Ramos (cell line): ENCODE measurements around the gene BNIP5.
"Not testable (repeated sequence)": the region's sequence is repeated elsewhere in the genome, so short reads cannot be mapped to it uniquely, and the experiment has no call there.

Source experiments
- in situ Hi-C: fragments of 300-500 bp; cut with MboI; formaldehyde crosslinking; loops from one replicate; pipeline ENCODE4 v1.14.3; 2022; ENCODE audit warnings: low sequenced_read_pairs; ENCODE audit not compliant: unreplicated experiment

The BNIP5 gene

DNA sequence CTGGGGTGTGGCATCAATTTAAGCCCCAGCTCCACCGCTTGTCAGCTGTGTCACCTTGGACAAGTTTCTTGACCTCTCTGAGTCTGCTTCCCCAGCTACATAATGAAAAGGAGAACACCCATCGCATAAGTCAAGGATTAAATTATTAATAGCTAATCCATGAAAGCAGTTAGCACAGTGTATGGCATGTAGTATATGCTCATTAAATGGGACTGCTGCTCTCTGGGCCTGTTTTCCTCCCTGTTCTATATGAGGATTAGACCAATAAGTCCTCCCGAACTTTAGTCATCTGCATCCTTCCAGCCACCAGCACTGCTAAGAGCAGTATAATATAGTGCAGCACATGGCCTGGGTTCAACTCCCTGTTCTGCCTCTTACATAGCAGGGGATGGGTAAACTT is 31.1 kb upstream of the BNIP5 start:
- in situ Hi-C loops: no loop called here

DNA sequence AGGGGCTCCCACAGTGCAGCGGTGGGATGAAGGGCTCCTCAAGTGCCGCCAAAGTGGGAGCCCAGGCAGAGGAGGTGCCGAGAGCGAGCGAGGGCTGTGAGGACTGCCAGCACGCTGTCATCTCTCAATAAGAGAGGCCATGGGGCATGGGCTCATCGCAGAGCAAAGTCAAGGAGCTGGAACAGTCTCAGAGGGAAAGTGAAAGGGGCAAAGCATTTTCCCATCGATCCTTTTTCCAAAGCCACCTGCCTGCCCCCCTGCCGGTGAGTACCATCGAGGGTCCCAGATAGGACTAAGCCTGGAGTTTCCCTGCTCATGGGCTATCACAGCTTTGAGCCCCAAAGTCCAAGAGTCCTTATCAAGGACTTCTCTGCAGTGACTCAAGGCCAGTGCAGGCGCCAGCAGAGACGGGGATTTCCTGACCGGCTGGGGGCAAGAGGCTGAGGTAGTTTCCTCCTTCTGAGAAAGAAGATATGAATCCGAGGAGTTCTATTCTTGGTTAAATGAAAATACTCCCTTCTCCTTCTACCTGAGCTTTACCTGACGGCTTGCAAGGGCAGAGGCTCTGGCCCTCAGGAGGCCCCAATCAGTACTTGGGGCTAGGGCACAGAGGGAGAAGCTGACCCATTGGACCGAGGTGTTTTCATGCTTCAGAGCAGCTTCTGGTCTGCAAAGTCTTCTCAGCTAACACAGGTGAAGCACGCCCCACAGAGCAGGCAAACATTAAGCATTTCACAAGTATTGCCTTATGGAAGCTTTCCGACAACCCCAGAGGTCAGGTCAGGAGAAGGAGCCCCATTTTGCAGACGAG is 28.2 kb upstream of the BNIP5 start:
- in situ Hi-C loops: no loop called here

- in situ Hi-C loops: not testable (repeated sequence)
Observed at GRCh38 chr6:36364061-36364635, 27.5 kb upstream of the BNIP5 start.

GRCh38 chr6:36363371-36363752 is 26.7 kb upstream of the BNIP5 start:
- in situ Hi-C loops: not testable (repeated sequence)

- in situ Hi-C loops: no loop called here
Observed at GRCh38 chr6:36362551-36363370, 26.1 kb upstream of the BNIP5 start.

DNA sequence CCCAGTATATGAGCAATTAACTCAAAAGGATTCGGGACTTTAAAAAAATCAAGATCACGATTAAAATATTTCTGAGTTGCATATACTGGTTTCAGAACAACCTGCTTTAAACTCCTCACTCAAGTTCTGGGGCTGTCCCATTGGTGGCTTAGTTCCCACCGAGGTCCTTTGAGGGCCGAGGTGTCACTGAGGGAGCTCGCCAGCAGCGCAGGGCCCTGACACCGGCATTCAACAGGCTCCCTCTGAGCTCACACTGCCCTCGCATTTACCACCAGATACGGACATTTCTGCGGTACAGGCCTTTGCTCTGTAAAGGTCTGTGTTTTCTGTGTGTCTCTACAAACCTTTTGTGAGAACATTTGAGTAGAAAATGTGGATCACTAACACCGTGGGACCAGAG is 24.4 kb upstream of the BNIP5 start:
- in situ Hi-C loops: no loop called here

GRCh38 chr6:36360241-36361054 is 23.8 kb upstream of the BNIP5 start:
- in situ Hi-C loops: no loop called here

- in situ Hi-C loops: loop anchor here (5.0 kb wide), 1 partner anchor 331 kb away; the partner anchor contains the start of gene MAPK14
Observed at GRCh38 chr6:36358226-36358915, 21.7 kb upstream of the BNIP5 start.

DNA sequence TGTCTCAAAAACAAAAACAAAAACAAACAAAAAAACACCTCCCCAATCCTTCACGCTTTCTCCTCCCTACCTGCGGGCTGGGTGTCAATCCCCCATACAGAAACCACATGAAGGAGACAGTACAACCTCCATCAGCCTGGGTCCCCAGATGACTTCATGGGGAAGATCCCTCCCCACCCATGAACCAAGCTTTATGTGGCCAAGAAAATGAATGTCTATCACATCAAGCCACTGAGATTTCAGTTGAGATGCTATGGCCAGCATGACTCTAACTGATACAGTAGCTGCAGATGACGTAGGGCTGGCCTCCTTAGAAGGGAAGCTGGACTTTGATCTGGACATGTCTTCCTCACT is 21.2 kb upstream of the BNIP5 start:
- in situ Hi-C loops: loop anchor here (5.0 kb wide), 1 partner anchor 331 kb away; the partner anchor contains the start of gene MAPK14

GRCh38 chr6:36355819-36356218 is 19.1 kb upstream of the BNIP5 start:
- in situ Hi-C loops: loop anchor here (5.0 kb wide), 1 partner anchor 329 kb away; the partner anchor contains the start of gene MAPK14

DNA sequence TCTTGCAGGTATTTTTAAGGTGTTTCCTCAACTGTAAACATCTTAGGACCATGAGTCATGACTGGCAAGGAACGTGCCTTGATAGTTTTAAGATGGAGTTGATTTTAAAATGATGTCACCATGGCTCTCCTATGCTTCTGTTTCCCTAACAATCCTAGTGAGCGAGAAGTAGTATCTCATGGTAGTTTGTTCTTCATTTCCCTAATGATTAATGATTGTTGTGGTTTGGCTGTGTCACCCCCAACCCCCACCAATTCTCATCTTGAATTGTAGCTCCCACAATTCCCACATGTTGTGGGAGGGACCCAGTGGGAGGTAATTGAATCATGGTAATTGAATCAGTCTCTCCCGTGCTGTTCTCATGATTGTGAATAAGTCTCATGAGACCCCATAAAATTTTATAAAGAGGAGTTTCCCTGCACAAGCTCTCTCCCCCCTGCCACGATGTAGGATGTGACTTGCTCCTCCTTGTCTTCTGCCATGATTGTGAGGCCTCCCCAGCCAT is 16.8 kb upstream of the BNIP5 start:
- in situ Hi-C loops: no loop called here

DNA sequence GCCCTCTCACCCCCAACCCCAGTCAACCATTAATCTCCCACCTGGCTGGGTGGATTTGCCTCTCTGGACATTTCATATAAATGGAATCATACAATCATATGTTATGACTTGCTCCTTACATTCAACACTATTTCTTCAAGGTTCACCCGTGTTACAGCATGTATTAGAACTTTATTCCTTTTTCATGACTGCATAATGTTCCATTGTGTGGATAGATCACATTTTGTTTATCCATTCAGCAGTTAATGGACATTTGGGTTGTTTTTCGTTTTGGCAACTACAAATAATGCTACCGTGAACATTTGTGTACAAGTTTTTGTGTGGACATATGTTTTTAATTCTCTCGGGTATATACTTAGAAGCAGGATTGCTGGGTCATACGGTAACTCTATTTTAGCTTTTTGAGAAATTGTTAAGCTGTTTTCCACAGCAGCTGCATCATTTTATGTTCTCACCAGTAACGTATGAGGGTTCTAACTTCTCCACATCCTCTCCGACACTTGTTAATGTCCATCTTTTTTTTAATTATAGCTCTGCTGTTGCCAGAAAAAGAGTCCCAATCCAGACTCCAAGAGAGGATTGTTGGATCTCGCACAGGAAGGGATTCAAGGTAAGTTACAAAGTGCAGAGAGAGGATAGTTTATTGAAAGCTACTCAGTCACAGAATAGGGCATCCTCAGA is 15.9 kb upstream of the BNIP5 start:
- in situ Hi-C loops: no loop called here

GRCh38 chr6:36350681-36351571 is 14.2 kb upstream of the BNIP5 start:
- in situ Hi-C loops: no loop called here

GRCh38 chr6:36350082-36350481 is 13.4 kb upstream of the BNIP5 start:
- in situ Hi-C loops: no loop called here

DNA sequence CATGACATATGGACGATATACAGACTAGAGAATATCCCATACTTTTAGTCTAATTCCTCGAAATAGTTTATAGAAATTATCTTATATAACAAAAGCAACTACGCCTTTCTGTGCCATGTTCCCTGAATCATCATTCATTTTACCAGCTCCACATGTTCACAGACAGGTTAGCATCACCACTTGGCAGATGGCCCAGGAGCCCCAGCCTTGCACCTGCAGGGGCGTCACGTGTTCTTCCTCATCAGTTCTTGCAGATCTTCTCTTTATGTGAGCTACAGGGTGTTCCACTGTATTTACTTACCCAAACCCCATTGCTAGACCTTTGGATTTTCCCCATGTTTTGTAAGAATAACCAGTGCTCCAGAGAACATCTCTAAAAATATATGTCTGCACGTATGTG is 12.6 kb upstream of the BNIP5 start:
- in situ Hi-C loops: no loop called here

DNA sequence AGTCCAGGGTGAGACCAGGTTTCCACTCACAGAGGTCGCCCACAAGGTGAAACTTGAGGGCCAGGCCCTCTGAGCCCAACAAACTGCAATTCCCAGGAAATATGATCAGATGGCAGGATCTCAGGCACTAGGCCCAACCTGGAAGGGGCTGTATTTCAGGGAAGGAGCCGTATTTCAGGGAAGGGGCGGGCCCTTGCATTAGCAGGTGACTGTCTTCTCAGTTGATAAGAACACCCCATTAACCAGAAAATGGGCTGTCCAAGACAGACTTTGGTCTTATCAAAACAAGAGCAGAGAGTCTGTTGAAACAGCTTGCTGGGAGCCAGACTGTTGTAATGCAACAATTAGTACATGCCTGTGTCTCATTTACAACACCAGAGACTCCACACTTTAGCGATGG is 10.9 kb upstream of the BNIP5 start:
- in situ Hi-C loops: no loop called here

GRCh38 chr6:36346486-36347273 is 10.0 kb upstream of the BNIP5 start:
- in situ Hi-C loops: no loop called here
